Smooth muscle cell (in vitro differentiated cells): ENCODE results near the gene CRACDL. TPM values are rescaled to one million over a fixed set of nuclear protein-coding genes. Genes with fewer than 3 reads are reported as not detected.

ENCODE experiments used
- DNase-seq: peaks from one replicate; lab custom pipeline; 2025; ENCODE audit not compliant: unreplicated experiment; lab: John Stamatoyannopoulos, UW
- H2AFZ ChIP-seq: fragments of 200-600 bp; sonication (generic); 2 replicates; pipeline ENCODE4 v1.6.0; 2016; ENCODE audit warnings: antibody characterized with exemption, low read depth, mild to moderate bottlenecking
- H3F3A ChIP-seq: fragments of 200-600 bp; sonication (generic); 2 replicates; pipeline ENCODE4 v1.6.0; 2017; ENCODE audit warnings: antibody characterized with exemption, low read depth
- H3K27ac ChIP-seq: fragments of 200-600 bp; sonication (generic); 2 replicates; pipeline ENCODE4 v1.5.1; 2016; ENCODE audit warnings: low read depth, mild to moderate bottlenecking
- H3K27me3 ChIP-seq: fragments of 200-600 bp; sonication (generic); 2 replicates; pipeline ENCODE4 v1.6.1; 2016; ENCODE audit warnings: low read depth, mild to moderate bottlenecking
- H3K36me3 ChIP-seq: fragments of 200-600 bp; sonication (generic); 2 replicates; pipeline ENCODE4 v1.5.1; 2016; ENCODE audit warnings: low read depth
- H3K4me1 ChIP-seq: fragments of 200-600 bp; sonication (generic); 2 replicates; pipeline ENCODE4 v1.5.1; 2016; ENCODE audit warnings: low read depth
- H3K4me2 ChIP-seq: fragments of 200-600 bp; sonication (generic); 2 replicates; pipeline ENCODE4 v1.6.0; 2016; ENCODE audit warnings: mild to moderate bottlenecking
- H3K4me3 ChIP-seq: fragments of 200-600 bp; sonication (generic); 2 replicates; pipeline ENCODE4 v1.5.1; 2016; ENCODE audit warnings: mild to moderate bottlenecking
- H3K79me2 ChIP-seq: fragments of 200-600 bp; sonication (generic); 2 replicates; pipeline ENCODE4 v1.6.0; 2016; ENCODE audit warnings: low read depth, mild to moderate bottlenecking
- H3K9ac ChIP-seq: fragments of 200-600 bp; sonication (generic); 2 replicates; pipeline ENCODE4 v1.6.0; 2016; ENCODE audit warnings: low read depth
- H3K9me3 ChIP-seq: fragments of 200-600 bp; sonication (generic); replicated peaks from 2 replicates; pipeline ENCODE4 v1.5.1; 2016; ENCODE audit warnings: low read depth
- H4K20me1 ChIP-seq: fragments of 200-600 bp; sonication (generic); 2 replicates; pipeline ENCODE4 v1.6.0; 2016; ENCODE audit warnings: low read depth
- CTCF ChIP-seq: fragments of 200-600 bp; sonication (generic); IDR thresholded peaks from 2 replicates; pipeline ENCODE4 v1.5.1; 2017; ENCODE audit warnings: borderline replicate concordance, mild to moderate bottlenecking, antibody characterized with exemption; ENCODE audit not compliant: insufficient read depth, poor library complexity, severe bottlenecking
- WGBS: methylation state at CpG from one replicate; pipeline ENCODE4 v1.1.7; 2016; ENCODE audit warnings: low lambda C conversion rate; 5-methylcytosine and 5-hydroxymethylcytosine counted together
- polyA plus RNA-seq: library from polyadenylated mRNA; unstranded; fragments of >200 nt; fragmentation: Nextera tagmentation; extraction: Ambion mirVana; gene quantifications from 2 replicates; pipeline ENCODE4 v1.2.1, GENCODE V29; 2016
- total RNA-seq: library from RNA; depleted of rRNA; stranded (reverse); fragments of >200 nt; gene quantifications from 2 replicates; pipeline ENCODE4 v1.2.3, GENCODE V29; 2014

The CRACDL gene
- total and polyA plus RNA-seq, 2 experiments from 2014 or later: 0.72 to 2.2 TPM

- no peak for DNase-seq
- 96% methylated on average over 4 of the region's 4 CpGs for WGBS
- TF ChIP-seq CTCF: no peak
These were observed 28.6 kb downstream of the CRACDL start for GRCh38 chr2:98907385-98907784.

DNA sequence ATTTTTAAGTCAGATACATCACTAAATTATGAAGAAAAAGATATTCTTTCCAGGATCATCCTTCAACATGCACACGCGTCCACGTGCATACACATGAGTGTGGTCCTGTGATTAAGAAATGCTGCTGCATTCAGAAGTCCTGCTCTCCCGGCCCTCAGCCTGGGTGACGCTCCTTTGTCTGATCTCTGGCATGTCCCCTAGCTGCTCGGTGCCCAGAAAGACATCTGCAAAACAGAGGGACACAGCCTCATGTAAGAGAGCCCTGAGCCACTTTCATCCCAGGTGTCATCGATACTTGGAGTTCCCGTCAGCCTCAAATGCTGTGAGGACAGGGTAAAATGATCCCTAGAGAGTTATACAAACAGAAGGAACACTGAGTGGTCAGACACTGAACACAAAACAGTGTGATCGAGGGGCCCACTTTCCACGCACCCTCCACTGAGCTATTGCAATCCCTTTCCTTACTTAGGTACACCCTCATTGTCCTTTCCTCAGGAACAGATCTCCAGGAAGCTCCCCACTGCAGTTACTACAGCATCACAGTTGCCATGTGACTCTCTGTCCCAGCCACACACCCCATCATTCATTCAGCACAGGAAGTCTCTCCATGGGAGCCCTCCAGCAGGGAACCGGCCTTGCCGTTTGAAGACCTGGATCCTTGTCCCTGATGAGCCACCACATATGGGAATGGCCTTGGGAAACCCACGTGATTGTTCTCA is 32.1 kb downstream of the CRACDL start:
- DNase-seq: no peak
- WGBS: 88% methylated on average over 13 of the region's 13 CpGs

More at GRCh38 chr2:98907385-98907784, 28.6 kb downstream of the CRACDL start:
- H3F3A ChIP-seq: no peaks in the 10 kb centered on the region
- H3K9me3 ChIP-seq: no peaks in the 10 kb centered on the region
- H3K27ac ChIP-seq: no peak overlapping the region
- peaks cover 12% of the 10 kb centered on the region for H3K4me1 ChIP-seq
- H3K79me2 ChIP-seq: no peaks in the 10 kb centered on the region
- no peaks in the 10 kb centered on the region for H4K20me1 ChIP-seq
- no peak overlapping the region for H3K4me3 ChIP-seq
- no peak overlapping the region for H2AFZ ChIP-seq
- H3K27me3 ChIP-seq: no peaks in the 10 kb centered on the region
- no peaks in the 10 kb centered on the region for H3K36me3 ChIP-seq
- H3K4me2 ChIP-seq: no peak overlapping the region
- H3K9ac ChIP-seq: no peak overlapping the region

DNA sequence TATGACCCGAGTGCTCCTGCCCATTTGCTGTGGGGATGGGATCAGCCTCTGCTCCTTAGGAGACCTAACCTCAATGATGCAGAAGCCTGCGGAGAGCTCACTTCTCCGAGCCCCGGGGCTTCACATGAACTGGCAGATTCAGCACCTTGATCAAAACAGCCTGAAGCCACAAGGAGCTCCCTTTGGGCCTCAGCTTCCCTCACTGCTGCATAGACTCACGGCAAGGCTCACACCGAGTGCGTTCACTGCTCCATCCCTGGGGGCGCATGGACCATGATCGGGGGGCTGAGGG is 33.0 kb downstream of the CRACDL start:
- Histone ChIP-seq H3K9me3 (no peaks in the 10 kb centered on the region), H3K27me3 (no peaks in the 10 kb centered on the region), H3K4me2 (no peak overlapping the region), H3K27ac (no peak overlapping the region), H3K4me3 (no peak overlapping the region), H2AFZ (no peak overlapping the region), H3K79me2 (no peaks in the 10 kb centered on the region), H3K36me3 (no peaks in the 10 kb centered on the region), H4K20me1 (no peaks in the 10 kb centered on the region), H3K4me1 (no peaks in the 10 kb centered on the region), H3F3A (no peaks in the 10 kb centered on the region), H3K9ac (no peak overlapping the region)
- 95% methylated on average over 9 of the region's 9 CpGs for WGBS
- DNase-seq: no peak
- no peak for TF ChIP-seq CTCF

More for the DNA sequence above, 32.1 kb downstream of the CRACDL start:
- Histone ChIP-seq H3K4me1 (peaks cover 7% of the 10 kb centered on the region), H3K27ac (no peak overlapping the region), H3K36me3 (no peaks in the 10 kb centered on the region), H3F3A (no peaks in the 10 kb centered on the region), H3K4me2 (no peak overlapping the region), H3K9ac (no peak overlapping the region), H3K9me3 (no peaks in the 10 kb centered on the region), H3K4me3 (no peak overlapping the region), H3K27me3 (no peaks in the 10 kb centered on the region), H2AFZ (no peak overlapping the region), H4K20me1 (no peaks in the 10 kb centered on the region), H3K79me2 (no peaks in the 10 kb centered on the region)
- no peak for TF ChIP-seq CTCF

- no peak for TF ChIP-seq CTCF
- DNase-seq: no peak
- 91% methylated on average over 25 of the region's 25 CpGs for WGBS
These were observed 33.6 kb downstream of the CRACDL start for GRCh38 chr2:98902209-98903063.

More at GRCh38 chr2:98902209-98903063, 33.6 kb downstream of the CRACDL start:
- Histone ChIP-seq H3K4me1 (no peaks in the 10 kb centered on the region), H3K27me3 (no peaks in the 10 kb centered on the region), H3K4me2 (no peak overlapping the region), H3K36me3 (no peaks in the 10 kb centered on the region), H3K27ac (no peak overlapping the region), H2AFZ (no peak overlapping the region), H4K20me1 (no peaks in the 10 kb centered on the region), H3F3A (no peaks in the 10 kb centered on the region), H3K9ac (no peak overlapping the region), H3K4me3 (no peak overlapping the region), H3K9me3 (no peaks in the 10 kb centered on the region), H3K79me2 (no peaks in the 10 kb centered on the region)
